GM12892 (cell line): Measurements from ENCODE around the gene SLAMF9.

Experiments
- DNase-seq: peaks from one replicate; pipeline ENCODE4 v3.0.0; 2011; ENCODE audit not compliant: insufficient read length
- FAIRE-seq: peaks from 2 replicates; lab custom pipeline; 2011; peaks lifted over from hg19 to GRCh38; lab: Jason Lieb, UNC
- POLR2A ChIP-seq: IDR thresholded peaks from 2 replicates; pipeline ENCODE4 v1.6.1; 2011; ENCODE audit warnings: low read depth, low read length, control low read depth
- POLR2AphosphoS5 ChIP-seq: IDR thresholded peaks from 2 replicates; pipeline ENCODE4 v1.6.1; 2011; ENCODE audit warnings: low read depth, low read length, control low read depth
- TAF1 ChIP-seq: IDR thresholded peaks from 2 replicates; pipeline ENCODE4 v1.6.1; 2011; ENCODE audit warnings: low read depth, mild to moderate bottlenecking, control low read depth, low read length, borderline replicate concordance

The SLAMF9 gene

GRCh38 chr1:159931101-159931794 is 22.8 kb downstream of the SLAMF9 start:
- TF ChIP-seq POLR2AphosphoS5 (no peak), POLR2A (no peak), TAF1 (no peak)
- no peak for FAIRE-seq
- DNase-seq = no peak

GRCh38 chr1:159930634-159931033 is 23.4 kb downstream of the SLAMF9 start:
- DNase-seq = no peak
- no peak for FAIRE-seq
- TF ChIP-seq POLR2A = no peak
- TF ChIP-seq TAF1 = no peak
- no peak for TF ChIP-seq POLR2AphosphoS5

GRCh38 chr1:159930216-159930615 is 23.8 kb downstream of the SLAMF9 start:
- TF ChIP-seq TAF1 (no peak), POLR2AphosphoS5 (no peak), POLR2A (no peak)
- DNase-seq (no peak), FAIRE-seq (no peak)

- no peak for TF ChIP-seq POLR2AphosphoS5
- no peak for TF ChIP-seq POLR2A
- TF ChIP-seq TAF1 = no peak
- no peak for FAIRE-seq
- no peak for DNase-seq
Measured at GRCh38 chr1:159929155-159930051, 24.6 kb downstream of the SLAMF9 start.

GRCh38 chr1:159928491-159929050 is 25.5 kb downstream of the SLAMF9 start:
- FAIRE-seq (no peak), DNase-seq (no peak)
- no peak for TF ChIP-seq POLR2AphosphoS5

- no peak for TF ChIP-seq POLR2A
- TF ChIP-seq POLR2AphosphoS5 = no peak
- no peak for TF ChIP-seq TAF1
- no peak for DNase-seq
- FAIRE-seq = no peak
Measured at GRCh38 chr1:159927849-159928431, 26.1 kb downstream of the SLAMF9 start.

GRCh38 chr1:159927211-159927848 is 26.7 kb downstream of the SLAMF9 start:
- TF ChIP-seq TAF1 = no peak
- TF ChIP-seq POLR2A = no peak
- TF ChIP-seq POLR2AphosphoS5 = no peak
- DNase-seq (no peak), FAIRE-seq (no peak)

GRCh38 chr1:159925719-159926078 is 28.3 kb downstream of the SLAMF9 start:
- TF ChIP-seq POLR2A (no peak), TAF1 (no peak), POLR2AphosphoS5 (no peak)
- DNase-seq = no peak
- FAIRE-seq = no peak

GRCh38 chr1:159924791-159925718 is 29.0 kb downstream of the SLAMF9 start, which contains the start of gene TAGLN2:
Gene TAGLN2, minus strand, starts transcription at chr1:159925507. Its CDS starts 4,998 bp downstream, at chr1:159920509.
- FAIRE-seq (peak; percentile 93), DNase-seq (peak; percentile 94)
- TF ChIP-seq TAF1 = peak; percentile 98
- peak; percentile 98 for TF ChIP-seq POLR2A
- peak; percentile 97 for TF ChIP-seq POLR2AphosphoS5

GRCh38 chr1:159924025-159924790 is 29.8 kb downstream of the SLAMF9 start:
- FAIRE-seq = peak; percentile 57
- peak; percentile 65 for DNase-seq
- TF ChIP-seq POLR2AphosphoS5 = peak; percentile 2
- TF ChIP-seq POLR2A = no peak
- 0 out of 2 replicates have a peak, but pooled peaks have one; percentile 11 for TF ChIP-seq TAF1
